Neutrophil (primary cell): ENCODE data around the gene PTPRD.

Experiments
- H3K27ac ChIP-seq: fragments of 200-600 bp; sonication (generic); 2 replicates; pipeline ENCODE4 v1.5.1; 2016; ENCODE audit warnings: mild to moderate bottlenecking, moderate library complexity
- H3K27me3 ChIP-seq: fragments of 200-600 bp; sonication (generic); 2 replicates; pipeline ENCODE4 v1.6.0; 2016; ENCODE audit warnings: mild to moderate bottlenecking
- H3K36me3 ChIP-seq: fragments of 200-600 bp; sonication (generic); 2 replicates; pipeline ENCODE4 v1.5.1; 2017
- H3K4me1 ChIP-seq, 2 experiments: fragments of 200-600 bp in 1 of 2; sonication (generic) in 1 of 2; 1 replicate in 1 of 2; 2 replicates in 1 of 2; pipeline versions ENCODE4 v1.5.1 to v1.6.1; 2013 to 2016; ENCODE audit warnings: low read depth in 1 of 2, low read length in 1 of 2, mild to moderate bottlenecking in 1 of 2, moderate library complexity in 1 of 2; ENCODE audit not compliant: control insufficient read depth in 1 of 2, insufficient read depth in 1 of 2
- H3K4me3 ChIP-seq, 2 experiments: fragments of 200-600 bp in 1 of 2; sonication (generic) in 1 of 2; 1 replicate in 1 of 2; 2 replicates in 1 of 2; pipeline ENCODE4 v1.5.1; 2013 to 2016; ENCODE audit warnings: low read depth in 1 of 2, low read length in 1 of 2, mild to moderate bottlenecking in 1 of 2, moderate library complexity in 1 of 2
- H3K9me3 ChIP-seq: fragments of 200-600 bp; sonication (generic); 2 replicates; pipeline ENCODE4 v1.5.1; 2016
- CTCF ChIP-seq: fragments of 200-600 bp; sonication (generic); IDR thresholded peaks from 2 replicates; pipeline ENCODE4 v1.5.1; 2016; ENCODE audit warnings: antibody characterized with exemption

The PTPRD gene

GRCh38 chr9:8632493-8632892 is 1980.3 kb downstream of the PTPRD start:
- no peak for TF ChIP-seq CTCF
- Histone ChIP-seq H3K27me3 (no peaks in the 10 kb centered on the region), H3K4me3 (no peak overlapping the region), H3K27ac (no peak overlapping the region), H3K9me3 (no peaks in the 10 kb centered on the region), H3K36me3 (no peaks in the 10 kb centered on the region), H3K4me1 (no peaks in the 10 kb centered on the region)

- Histone ChIP-seq H3K36me3 (no peaks in the 10 kb centered on the region), H3K4me1 (no peaks in the 10 kb centered on the region), H3K27me3 (no peaks in the 10 kb centered on the region), H3K27ac (no peak overlapping the region), H3K4me3 (no peak overlapping the region), H3K9me3 (no peaks in the 10 kb centered on the region)
- no peak for TF ChIP-seq CTCF
Observed at GRCh38 chr9:8628791-8629190, 1984.0 kb downstream of the PTPRD start.

GRCh38 chr9:8627976-8628679 is 1984.7 kb downstream of the PTPRD start:
- Histone ChIP-seq H3K36me3 (no peaks in the 10 kb centered on the region), H3K9me3 (no peaks in the 10 kb centered on the region), H3K4me1 (no peaks in the 10 kb centered on the region), H3K27ac (no peak overlapping the region), H3K4me3 (no peak overlapping the region), H3K27me3 (no peaks in the 10 kb centered on the region)
- TF ChIP-seq CTCF = no peak

- Histone ChIP-seq H3K4me3 (no peak overlapping the region), H3K4me1 (no peaks in the 10 kb centered on the region), H3K27me3 (no peaks in the 10 kb centered on the region), H3K27ac (no peak overlapping the region), H3K36me3 (no peaks in the 10 kb centered on the region), H3K9me3 (no peaks in the 10 kb centered on the region)
- no peak for TF ChIP-seq CTCF
Observed at GRCh38 chr9:8622871-8623270, 1989.9 kb downstream of the PTPRD start.

GRCh38 chr9:8622222-8622802 is 1990.5 kb downstream of the PTPRD start:
- no peak for TF ChIP-seq CTCF
- H3K4me1 ChIP-seq = no peaks in the 10 kb centered on the region
- H3K27me3 ChIP-seq = no peaks in the 10 kb centered on the region
- no peak overlapping the region for H3K27ac ChIP-seq
- H3K4me3 ChIP-seq = no peak overlapping the region
- H3K36me3 ChIP-seq = no peaks in the 10 kb centered on the region
- H3K9me3 ChIP-seq = no peaks in the 10 kb centered on the region
